ENCODE results near the gene EIF4ENIF1.
"Not testable (repeated sequence)": the region's sequence is repeated elsewhere in the genome, so short reads cannot be mapped to it uniquely, and the experiment has no call there.

The EIF4ENIF1 gene

GRCh38 chr22:31503211-31503964, 13.7 kb upstream of the EIF4ENIF1 start:
- H3K9me3 ChIP-seq, result peaks cover 3% of the 10 kb centered on the region; the same call in 1 of the 2 replicates
- in situ Hi-C loops (cut with MboI; ENCODE audit: low sequenced_read_pairs), result no loop called here
- no peaks in the 10 kb centered on the region for H3K36me3 ChIP-seq (replicated peaks)
- H3K27me3 ChIP-seq (ENCODE audit: low read depth), result no peaks in the 10 kb centered on the region
- no peak for DNase-seq (ENCODE audit: low spot score in 2 of 2)
- no peak overlapping the region for H3K4me3 ChIP-seq
- H3K4me1 ChIP-seq, result peaks cover 8% of the 10 kb centered on the region

- Histone ChIP-seq H3K9me3 (peaks cover 8% of the 10 kb centered on the region), H3K36me3 (replicated peaks) (peaks cover 4% of the 10 kb centered on the region; the same call in 1 of the 2 replicates), H3K4me3 (no peak overlapping the region), H3K4me1 (peaks cover 8% of the 10 kb centered on the region), H3K27me3 (ENCODE audit: low read depth) (no peaks in the 10 kb centered on the region)
- in situ Hi-C loops (cut with MboI; ENCODE audit: low sequenced_read_pairs), result no loop called here
- DNase-seq (ENCODE audit: low spot score in 2 of 2), result no peak
These were observed 12.1 kb upstream of the EIF4ENIF1 start for GRCh38 chr22:31501738-31502137.

GRCh38 chr22:31497148-31497938, 7.7 kb upstream of the EIF4ENIF1 start:
- in situ Hi-C loops (cut with MboI; ENCODE audit: low sequenced_read_pairs), result no loop called here
- H3K27me3 ChIP-seq (ENCODE audit: low read depth), result no peaks in the 10 kb centered on the region
- H3K4me1 ChIP-seq, result peaks cover 14% of the 10 kb centered on the region
- no peak for DNase-seq (ENCODE audit: low spot score in 2 of 2)
- peaks cover 4% of the 10 kb centered on the region; the same call in 1 of the 2 replicates for H3K36me3 ChIP-seq (replicated peaks)
- H3K9me3 ChIP-seq, result peaks cover 8% of the 10 kb centered on the region; the same call in 1 of the 2 replicates
- H3K4me3 ChIP-seq, result peak overlapping the region; percentile 75

GRCh38 chr22:31496735-31497146, 7.1 kb upstream of the EIF4ENIF1 start:
- DNase-seq (ENCODE audit: low spot score in 2 of 2), result peak in 1 of 2 experiments; percentile 52
- in situ Hi-C loops (cut with MboI; ENCODE audit: low sequenced_read_pairs), result no loop called here
- H3K36me3 ChIP-seq (replicated peaks), result peaks cover 4% of the 10 kb centered on the region; the same call in 1 of the 2 replicates

GRCh38 chr22:31496007-31496734, 6.5 kb upstream of the EIF4ENIF1 start, which contains the start of gene SFI1:
TSS of gene SFI1 (plus strand) at chr22:31496536. CDS start at chr22:31508285, 11,749 bp downstream.
- Histone ChIP-seq H3K27me3 (ENCODE audit: low read depth) (no peaks in the 10 kb centered on the region), H3K36me3 (replicated peaks) (peaks cover 4% of the 10 kb centered on the region; the same call in 1 of the 2 replicates), H3K4me1 (peaks cover 14% of the 10 kb centered on the region), H3K4me3 (peak within 1 kb of the TSS; percentile 75), H3K9me3 (peaks cover 8% of the 10 kb centered on the region; the same call in 1 of the 2 replicates)
- in situ Hi-C loops (cut with MboI; ENCODE audit: low sequenced_read_pairs), result no loop called here
- DNase-seq (ENCODE audit: low spot score in 2 of 2), result peak; percentile 70 to 95

More at GRCh38 chr22:31496735-31497146, 7.1 kb upstream of the EIF4ENIF1 start:
- peak overlapping the region; percentile 75 for H3K4me3 ChIP-seq
- H3K27me3 ChIP-seq (ENCODE audit: low read depth), result no peaks in the 10 kb centered on the region
- peaks cover 14% of the 10 kb centered on the region for H3K4me1 ChIP-seq
- H3K9me3 ChIP-seq, result peaks cover 8% of the 10 kb centered on the region; the same call in 1 of the 2 replicates

GRCh38 chr22:31495343-31495742, 5.7 kb upstream of the EIF4ENIF1 start:
- Histone ChIP-seq H3K9me3 (peaks cover 8% of the 10 kb centered on the region; the same call in 1 of the 2 replicates), H3K27me3 (ENCODE audit: low read depth) (no peaks in the 10 kb centered on the region), H3K4me1 (peaks cover 22% of the 10 kb centered on the region), H3K4me3 (peak overlapping the region; percentile 75), H3K36me3 (replicated peaks) (peaks cover 4% of the 10 kb centered on the region; the same call in 1 of the 2 replicates)
- no peak for DNase-seq (ENCODE audit: low spot score in 2 of 2)
- in situ Hi-C loops (cut with MboI; ENCODE audit: low sequenced_read_pairs), result no loop called here

- H3K36me3 ChIP-seq (replicated peaks); H3K4me3 ChIP-seq; H3K9me3 ChIP-seq; in situ Hi-C loops (cut with MboI; ENCODE audit: low sequenced_read_pairs); DNase-seq (ENCODE audit: low spot score in 2 of 2); H3K27me3 ChIP-seq (ENCODE audit: low read depth): not testable (repeated sequence)
- peaks cover 25% of the 10 kb centered on the region for H3K4me1 ChIP-seq
These were observed 3.7 kb upstream of the EIF4ENIF1 start for GRCh38 chr22:31493355-31493754.

- H3K4me1 ChIP-seq, result peaks cover 27% of the 10 kb centered on the region
- no peak for DNase-seq (ENCODE audit: low spot score in 2 of 2)
- H3K9me3 ChIP-seq, result peaks cover under 1% of the 10 kb centered on the region; the same call in 1 of the 2 replicates
- in situ Hi-C loops (cut with MboI; ENCODE audit: low sequenced_read_pairs), result no loop called here
- no peaks in the 10 kb centered on the region for H3K27me3 ChIP-seq (ENCODE audit: low read depth)
- no peak overlapping the region for H3K4me3 ChIP-seq
- H3K36me3 ChIP-seq (replicated peaks), result peaks cover 10% of the 10 kb centered on the region
These were observed 2.5 kb upstream of the EIF4ENIF1 start for GRCh38 chr22:31492151-31492550.

- Histone ChIP-seq H3K27me3 (ENCODE audit: low read depth) (no peaks in the 10 kb centered on the region), H3K9me3 (no peaks in the 10 kb centered on the region), H3K4me3 (no peak overlapping the region; the same call in 1 of the 2 replicates), H3K36me3 (replicated peaks) (peaks cover 18% of the 10 kb centered on the region), H3K4me1 (peaks cover 27% of the 10 kb centered on the region)
- no peak for DNase-seq (ENCODE audit: low spot score in 2 of 2)
- in situ Hi-C loops (cut with MboI; ENCODE audit: low sequenced_read_pairs), result no loop called here
These were observed 1.7 kb upstream of the EIF4ENIF1 start for GRCh38 chr22:31491218-31491962.

- DNase-seq (ENCODE audit: low spot score in 2 of 2), result peak; percentile 27 to 61
- H3K4me3 ChIP-seq, result peak overlapping the region; percentile 86
- in situ Hi-C loops (cut with MboI; ENCODE audit: low sequenced_read_pairs), result no loop called here
- no peaks in the 10 kb centered on the region for H3K9me3 ChIP-seq
- no peaks in the 10 kb centered on the region for H3K27me3 ChIP-seq (ENCODE audit: low read depth)
- H3K4me1 ChIP-seq, result peaks cover 24% of the 10 kb centered on the region
- H3K36me3 ChIP-seq (replicated peaks), result peaks cover 24% of the 10 kb centered on the region
These were observed 869 bp upstream of the EIF4ENIF1 start for GRCh38 chr22:31490496-31490925.

GRCh38 chr22:31488988-31489617, 539 bp downstream of the EIF4ENIF1 start:
- DNase-seq (ENCODE audit: low spot score in 2 of 2), result peak in 1 of 2 experiments; percentile 56

GRCh38 chr22:31488346-31488883, 1.2 kb downstream of the EIF4ENIF1 start:
- no peak for DNase-seq (ENCODE audit: low spot score in 2 of 2)
- peaks cover 13% of the 10 kb centered on the region; the same call in 1 of the 2 replicates for H3K4me1 ChIP-seq
- H3K36me3 ChIP-seq (replicated peaks), result peaks cover 45% of the 10 kb centered on the region
- in situ Hi-C loops (cut with MboI; ENCODE audit: low sequenced_read_pairs), result no loop called here
- H3K9me3 ChIP-seq, result no peaks in the 10 kb centered on the region
- peak overlapping the region; percentile 86 for H3K4me3 ChIP-seq
- H3K27me3 ChIP-seq (ENCODE audit: low read depth), result no peaks in the 10 kb centered on the region

More at GRCh38 chr22:31488988-31489617, 539 bp downstream of the EIF4ENIF1 start:
- H3K4me1 ChIP-seq, result peaks cover 13% of the 10 kb centered on the region; the same call in 1 of the 2 replicates
- no peaks in the 10 kb centered on the region for H3K9me3 ChIP-seq
- H3K4me3 ChIP-seq, result peak overlapping the region; percentile 86
- in situ Hi-C loops (cut with MboI; ENCODE audit: low sequenced_read_pairs), result no loop called here
- peaks cover 38% of the 10 kb centered on the region for H3K36me3 ChIP-seq (replicated peaks)
- no peaks in the 10 kb centered on the region for H3K27me3 ChIP-seq (ENCODE audit: low read depth)

Measured in HAP-1 (cell line).